NT2/D1 (cell line): ENCODE data around the gene FGF18.

Experiments used
- SUZ12 ChIP-seq: IDR thresholded peaks from 2 replicates; pipeline ENCODE4 v1.6.1; 2011; ENCODE audit not compliant: insufficient read length, insufficient read depth; ENCODE audit errors: extremely low read depth
- YY1 ChIP-seq: IDR thresholded peaks from 2 replicates; pipeline ENCODE4 v1.6.1; 2011; ENCODE audit not compliant: insufficient read length, insufficient read depth
- ZNF274 ChIP-seq: IDR thresholded peaks from 2 replicates; pipeline ENCODE4 v1.6.1; 2011; ENCODE audit warnings: mild to moderate bottlenecking, low read depth, low read length

DNA sequence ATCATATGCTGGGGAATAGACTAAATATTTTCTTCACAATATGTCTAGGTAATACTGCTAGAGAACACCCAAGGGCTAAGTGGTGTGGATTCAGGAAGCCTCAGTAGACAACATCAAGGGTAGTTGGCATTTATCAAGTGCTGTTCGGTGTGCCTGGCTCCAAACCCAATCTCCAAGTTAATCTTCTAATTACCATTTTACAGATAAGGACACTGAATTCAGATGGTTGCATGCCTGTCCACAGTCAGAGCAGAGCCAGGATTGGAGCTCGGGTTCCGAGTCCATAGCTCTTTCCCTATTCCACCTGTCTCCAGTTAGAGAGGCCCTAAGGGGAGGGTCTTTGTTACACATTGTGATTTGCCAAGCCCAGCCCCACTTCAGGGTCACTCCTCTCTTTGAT, 58.2 kb downstream of the FGF18 start:
- TF ChIP-seq ZNF274 (no peak), YY1 (no peak), SUZ12 (no peak)
